Neutrophil (primary cell): ENCODE results near the gene MCF2L.

Experiments
- H3K27ac ChIP-seq: fragments of 200-600 bp; sonication (generic); 2 replicates; pipeline ENCODE4 v1.5.1; 2016; ENCODE audit warnings: mild to moderate bottlenecking, moderate library complexity
- H3K27me3 ChIP-seq: fragments of 200-600 bp; sonication (generic); 2 replicates; pipeline ENCODE4 v1.6.0; 2016; ENCODE audit warnings: mild to moderate bottlenecking
- H3K36me3 ChIP-seq: fragments of 200-600 bp; sonication (generic); 2 replicates; pipeline ENCODE4 v1.5.1; 2017
- H3K4me1 ChIP-seq, 2 experiments: fragments of 200-600 bp in 1 of 2; sonication (generic) in 1 of 2; 1 replicate in 1 of 2; 2 replicates in 1 of 2; pipeline versions ENCODE4 v1.5.1 to v1.6.1; 2013 to 2016; ENCODE audit warnings: low read depth in 1 of 2, low read length in 1 of 2, mild to moderate bottlenecking in 1 of 2, moderate library complexity in 1 of 2; ENCODE audit not compliant: control insufficient read depth in 1 of 2, insufficient read depth in 1 of 2
- H3K4me3 ChIP-seq, 2 experiments: fragments of 200-600 bp in 1 of 2; sonication (generic) in 1 of 2; 1 replicate in 1 of 2; 2 replicates in 1 of 2; pipeline ENCODE4 v1.5.1; 2013 to 2016; ENCODE audit warnings: low read depth in 1 of 2, low read length in 1 of 2, mild to moderate bottlenecking in 1 of 2, moderate library complexity in 1 of 2
- H3K9me3 ChIP-seq: fragments of 200-600 bp; sonication (generic); 2 replicates; pipeline ENCODE4 v1.5.1; 2016
- CTCF ChIP-seq: fragments of 200-600 bp; sonication (generic); IDR thresholded peaks from 2 replicates; pipeline ENCODE4 v1.5.1; 2016; ENCODE audit warnings: antibody characterized with exemption

Gene MCF2L

DNA sequence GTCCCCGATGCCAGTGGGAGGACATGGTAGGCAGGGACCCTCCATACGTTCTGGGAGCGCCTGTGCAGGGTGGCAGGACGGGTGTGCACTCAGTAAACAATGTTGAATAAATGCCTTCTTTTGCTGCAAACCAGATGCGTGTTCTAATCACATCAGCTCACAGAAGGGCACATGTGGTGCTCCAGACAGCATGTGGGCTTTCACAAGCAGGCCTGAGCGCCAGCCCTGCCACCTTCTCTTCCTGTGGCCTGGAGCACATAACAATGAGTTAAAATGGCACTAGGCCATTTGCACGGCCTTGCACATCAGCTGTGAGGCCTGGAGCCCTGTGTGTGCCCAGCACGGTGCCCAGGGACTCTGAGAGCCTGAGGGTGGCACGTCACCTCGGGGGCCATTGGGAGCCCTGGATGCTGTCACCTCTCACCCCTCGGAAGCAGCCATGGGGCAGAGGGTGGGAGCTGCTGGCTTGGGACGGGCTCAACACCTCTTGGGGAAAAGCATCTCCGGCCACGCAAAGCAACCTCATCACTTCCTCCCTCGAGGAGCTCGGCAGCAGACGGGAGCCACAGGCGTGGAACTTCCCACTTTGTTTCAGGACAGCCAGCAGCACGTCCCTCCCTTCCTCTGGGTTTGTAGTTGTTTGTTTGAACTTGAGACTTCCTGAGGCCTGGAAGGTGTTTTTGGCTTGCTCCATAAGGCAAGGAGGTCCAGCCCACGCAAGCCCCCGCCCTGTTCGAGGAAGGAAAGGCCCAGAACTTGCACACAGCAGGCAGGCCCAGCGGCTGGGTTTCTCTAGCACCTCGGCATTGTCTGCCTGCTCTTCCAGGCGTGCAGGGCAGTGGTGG lies 9.8 kb downstream of the MCF2L start:
- TF ChIP-seq CTCF = no peak
- H3K27me3 ChIP-seq = peaks cover 31% of the 10 kb centered on the region
- H3K4me1 ChIP-seq = no peaks in the 10 kb centered on the region
- no peak overlapping the region for H3K4me3 ChIP-seq
- no peaks in the 10 kb centered on the region for H3K36me3 ChIP-seq
- H3K9me3 ChIP-seq = no peaks in the 10 kb centered on the region
- H3K27ac ChIP-seq = no peak overlapping the region

GRCh38 chr13:112979406-112979902 lies 10.4 kb downstream of the MCF2L start:
- Histone ChIP-seq H3K27me3 (peaks cover 32% of the 10 kb centered on the region), H3K27ac (no peak overlapping the region), H3K9me3 (no peaks in the 10 kb centered on the region), H3K4me1 (no peaks in the 10 kb centered on the region), H3K4me3 (no peak overlapping the region), H3K36me3 (no peaks in the 10 kb centered on the region)
- no peak for TF ChIP-seq CTCF

DNA sequence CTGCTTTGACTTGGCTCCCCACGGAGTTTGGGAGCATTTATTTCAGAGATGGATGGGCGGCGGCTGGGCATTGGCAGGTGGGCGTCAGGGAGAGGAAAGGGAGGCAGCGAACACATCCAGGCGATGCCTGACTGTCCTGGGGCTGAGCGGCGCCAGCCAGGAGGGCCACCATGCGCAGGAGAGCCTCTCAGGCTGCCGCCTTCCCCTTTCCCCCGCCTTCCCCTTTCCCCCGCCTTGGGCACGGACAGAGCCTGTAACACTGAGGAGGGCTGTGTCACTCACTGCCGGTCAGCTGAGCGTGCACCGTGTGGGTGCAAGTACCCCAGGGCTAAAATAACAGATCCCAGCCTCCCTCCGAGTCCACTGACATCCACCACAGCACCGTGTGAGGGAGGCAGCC lies 11.4 kb downstream of the MCF2L start:
- peaks cover 37% of the 10 kb centered on the region for H3K27me3 ChIP-seq
- H3K4me1 ChIP-seq = no peaks in the 10 kb centered on the region
- no peak overlapping the region for H3K27ac ChIP-seq
- no peak overlapping the region for H3K4me3 ChIP-seq
- H3K36me3 ChIP-seq = no peaks in the 10 kb centered on the region
- no peaks in the 10 kb centered on the region for H3K9me3 ChIP-seq
- no peak for TF ChIP-seq CTCF

GRCh38 chr13:112981451-112981850 lies 12.4 kb downstream of the MCF2L start:
- Histone ChIP-seq H3K27me3 (peaks cover 37% of the 10 kb centered on the region), H3K4me3 (no peak overlapping the region), H3K27ac (no peak overlapping the region), H3K9me3 (no peaks in the 10 kb centered on the region), H3K4me1 (no peaks in the 10 kb centered on the region), H3K36me3 (no peaks in the 10 kb centered on the region)
- no peak for TF ChIP-seq CTCF

DNA sequence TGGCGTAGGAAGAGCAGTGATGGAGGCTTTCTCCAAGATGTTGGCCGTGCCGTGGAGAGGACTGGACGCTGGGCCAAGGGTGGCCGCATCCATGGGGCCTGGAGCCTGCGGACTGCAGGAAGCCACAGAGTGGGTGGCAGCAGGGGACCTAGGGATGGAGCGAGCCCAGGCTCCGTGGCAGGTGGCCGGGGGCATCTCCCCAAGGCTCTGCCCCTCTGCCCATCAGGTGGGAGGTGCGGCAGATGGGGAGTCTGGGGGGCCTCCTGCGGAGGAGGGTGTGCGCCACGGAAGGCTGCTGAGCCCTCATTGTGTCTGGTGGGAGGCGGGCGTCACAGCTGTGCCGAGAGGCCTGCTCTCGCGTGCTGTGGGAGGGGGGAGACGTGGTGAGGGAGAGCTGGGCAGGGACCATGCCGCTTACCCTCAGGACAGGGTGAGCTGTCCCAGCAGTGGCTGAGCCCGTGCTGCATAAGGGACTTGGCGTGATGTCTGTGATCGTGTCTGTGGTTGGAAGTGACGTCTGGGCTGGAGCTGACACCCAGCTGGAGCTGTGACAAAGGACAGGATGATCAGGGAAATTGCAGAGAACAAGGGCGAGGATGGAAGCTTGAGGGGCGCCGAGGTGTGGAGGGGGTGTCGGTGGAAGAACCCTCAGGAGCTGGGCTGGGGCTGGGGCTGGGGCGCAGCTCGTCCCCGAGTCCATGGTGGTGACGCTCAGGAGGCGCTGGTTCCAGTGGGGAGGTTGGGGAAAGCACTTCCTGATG lies 13.4 kb downstream of the MCF2L start:
- Histone ChIP-seq H3K27me3 (peaks cover 37% of the 10 kb centered on the region), H3K27ac (no peak overlapping the region), H3K4me1 (no peaks in the 10 kb centered on the region), H3K36me3 (no peaks in the 10 kb centered on the region), H3K4me3 (no peak overlapping the region), H3K9me3 (no peaks in the 10 kb centered on the region)
- no peak for TF ChIP-seq CTCF
